ENCODE measurements around the gene KRTAP11-1.
A peak's percentile ranks its signal among the peaks of the same experiment; 100 is the strongest.

KRTAP11-1 gene

GRCh38 chr21:30882866-30883597 is 1.7 kb upstream of the KRTAP11-1 start:
- DNase-seq (ENCODE audit: extremely low read depth, insufficient read length): no peak
- no peak for TF ChIP-seq CTCF (IDR thresholded peaks at IDR 0.05; ENCODE audit: insufficient read depth, low read length, poor library complexity, severe bottlenecking)
- Histone ChIP-seq H3K4me3 (replicated peaks; ENCODE audit: low read depth, low read length) (no peak overlapping the region), H3K27me3 (replicated peaks; ENCODE audit: control insufficient read depth, insufficient read depth, low read length) (no peaks in the 10 kb centered on the region), H3K36me3 (ENCODE audit: control insufficient read depth, insufficient read depth, low read length) (no peaks in the 10 kb centered on the region)

DNA sequence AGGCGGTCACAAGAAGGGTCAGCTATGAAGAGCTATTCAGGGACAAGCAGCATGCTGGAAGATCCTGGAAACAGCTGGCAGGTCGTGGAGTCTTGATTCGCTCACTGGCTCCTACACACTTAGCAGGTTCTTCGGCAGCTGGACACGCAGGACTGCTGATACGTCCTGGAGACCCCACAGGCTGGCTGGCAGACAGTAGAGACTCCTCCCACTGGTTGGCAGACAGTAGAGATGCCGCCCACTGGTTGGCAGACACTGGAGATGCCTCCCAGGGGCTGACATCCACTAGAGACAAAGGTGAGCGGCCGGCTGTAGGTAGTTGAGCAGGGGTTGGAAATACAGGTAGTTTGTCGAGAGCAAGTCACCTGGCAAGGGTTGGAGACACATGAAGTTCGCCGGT is 466 bp downstream of the KRTAP11-1 start:
- Histone ChIP-seq H3K36me3 (ENCODE audit: control insufficient read depth, insufficient read depth, low read length) (no peaks in the 10 kb centered on the region), H3K4me3 (replicated peaks; ENCODE audit: low read depth, low read length) (no peak overlapping the region), H3K27me3 (replicated peaks; ENCODE audit: control insufficient read depth, insufficient read depth, low read length) (no peaks in the 10 kb centered on the region)
- TF ChIP-seq CTCF (IDR thresholded peaks at IDR 0.05; ENCODE audit: insufficient read depth, low read length, poor library complexity, severe bottlenecking): no peak
- DNase-seq (ENCODE audit: extremely low read depth, insufficient read length): no peak

DNA sequence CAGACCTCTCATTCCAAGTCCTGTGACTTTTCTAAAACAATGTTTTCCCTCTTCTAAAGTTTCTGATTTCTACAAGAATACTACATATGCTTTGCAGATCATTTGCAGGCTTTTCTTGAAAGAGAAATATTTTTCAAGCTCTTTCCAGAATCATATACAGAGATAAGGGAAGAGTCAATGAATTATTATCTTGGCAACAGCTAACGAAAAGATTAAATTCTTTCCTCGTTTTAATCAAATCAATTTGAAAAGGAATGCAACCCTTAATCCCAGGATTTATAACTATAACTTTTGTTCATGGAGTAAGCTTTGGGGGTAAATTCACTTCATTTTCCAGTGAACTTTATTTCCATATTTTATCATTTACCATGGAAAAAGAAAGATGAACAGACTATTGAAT is 6.9 kb downstream of the KRTAP11-1 start:
- no peak for TF ChIP-seq CTCF (IDR thresholded peaks at IDR 0.05; ENCODE audit: insufficient read depth, low read length, poor library complexity, severe bottlenecking)
- Histone ChIP-seq H3K4me3 (replicated peaks; ENCODE audit: low read depth, low read length) (no peak overlapping the region), H3K27me3 (replicated peaks; ENCODE audit: control insufficient read depth, insufficient read depth, low read length) (no peaks in the 10 kb centered on the region), H3K36me3 (ENCODE audit: control insufficient read depth, insufficient read depth, low read length) (no peaks in the 10 kb centered on the region)
- DNase-seq (ENCODE audit: extremely low read depth, insufficient read length): no peak

DNA sequence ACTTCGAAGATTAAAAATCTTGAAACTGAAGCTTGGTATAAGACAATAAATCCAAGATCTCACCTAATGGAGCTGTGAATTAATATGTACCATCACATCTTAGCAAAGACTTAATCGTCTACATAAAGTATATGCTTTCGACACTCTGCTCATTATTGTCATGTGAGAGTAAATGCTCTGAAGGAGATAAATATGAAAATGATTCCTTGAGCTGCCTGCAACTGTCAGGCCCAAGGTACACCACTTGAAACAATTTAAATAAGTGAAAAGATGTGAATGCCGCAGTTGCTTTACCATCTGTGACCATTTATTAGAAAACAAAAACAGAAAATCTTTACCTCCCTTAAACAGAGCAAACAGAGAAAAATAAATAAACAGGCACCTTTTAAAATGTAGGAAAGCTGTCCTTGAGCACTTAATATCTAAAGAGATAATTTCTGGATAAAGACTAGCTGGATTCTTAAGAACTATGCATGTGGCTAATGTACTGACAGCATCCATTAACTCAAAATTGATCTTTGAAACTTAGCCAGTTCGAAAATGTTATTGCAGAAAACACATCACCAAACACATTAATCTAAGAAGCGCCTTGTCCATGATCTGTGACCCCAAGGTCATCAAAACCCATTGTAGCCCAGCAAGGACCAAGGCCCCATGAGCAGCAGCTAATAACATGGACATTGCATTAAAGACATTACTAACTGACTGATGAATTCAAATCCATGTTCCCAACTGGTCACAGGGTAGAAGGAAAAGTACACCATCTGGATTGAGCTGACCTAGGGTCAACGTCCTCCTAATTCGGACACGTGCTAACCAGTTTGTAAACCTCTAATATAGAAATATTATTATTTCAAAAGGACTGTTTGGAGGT is 33.5 kb downstream of the KRTAP11-1 start:
- no peaks in the 10 kb centered on the region for H3K36me3 ChIP-seq (ENCODE audit: control insufficient read depth, insufficient read depth, low read length)
- H3K27me3 ChIP-seq (replicated peaks; ENCODE audit: control insufficient read depth, insufficient read depth, low read length): no peaks in the 10 kb centered on the region
- no peak overlapping the region for H3K4me3 ChIP-seq (replicated peaks; ENCODE audit: low read depth, low read length)
- no peak for TF ChIP-seq CTCF (IDR thresholded peaks at IDR 0.05; ENCODE audit: insufficient read depth, low read length, poor library complexity, severe bottlenecking)
- no peak for DNase-seq (ENCODE audit: extremely low read depth, insufficient read length)

GRCh38 chr21:30842990-30843389 is 38.4 kb downstream of the KRTAP11-1 start:
- Histone ChIP-seq H3K4me3 (replicated peaks; ENCODE audit: low read depth, low read length) (no peak overlapping the region), H3K36me3 (ENCODE audit: control insufficient read depth, insufficient read depth, low read length) (no peaks in the 10 kb centered on the region), H3K27me3 (replicated peaks; ENCODE audit: control insufficient read depth, insufficient read depth, low read length) (no peaks in the 10 kb centered on the region)
- peak; percentile 12 for TF ChIP-seq CTCF (IDR thresholded peaks at IDR 0.05; ENCODE audit: insufficient read depth, low read length, poor library complexity, severe bottlenecking)
- no peak for DNase-seq (ENCODE audit: extremely low read depth, insufficient read length)

Data from GM06990 (cell line).